HCT116 (cell line): ENCODE results near the gene TRIM14. TPM values are rescaled to one million over a fixed set of nuclear protein-coding genes. Genes with fewer than 3 reads are reported as not detected.

Experiments used
- ATAC-seq: fragments of 200-7000 bp; cut with Tn5 transposase; 2 replicates; pipeline ENCODE4 v1.9.1; 2020; ENCODE audit warnings: mild to moderate bottlenecking, moderate library complexity
- BruUV-seq: library from RNA; stranded (reverse); fragments of 400-500 nt; replicated peaks from 2 replicates; lab custom pipeline; 2021; lab: Mats Ljungman, UMichigan
- CTCF ChIA-PET: fragments of 300-600 bp; sonication (Branson Sonifier 250); formaldehyde crosslinking; loops from one replicate; lab custom pipeline; 2021; ENCODE audit warnings: antibody characterized with exemption; lab: Charles Lee
- POLR2A ChIA-PET: fragments of 300-600, 350-600 bp; sonication (Branson Sonifier 250); formaldehyde crosslinking; loops from one replicate; lab custom pipeline; 2021; ENCODE audit warnings: antibody characterized with exemption; lab: Charles Lee
- RAD21 ChIA-PET, 2 experiments: fragments of 300-600 bp; sonication (Branson Sonifier 250); formaldehyde crosslinking; loops; one replicate each; lab custom pipeline; 2023; ENCODE audit warnings: low total read pairs in 2 of 2; ENCODE audit not compliant: uncharacterized antibody in 2 of 2, unreplicated experiment in 2 of 2, low non-redundant PET in 1 of 2; lab: Charles Lee
- DNase-seq: peaks from one replicate; pipeline ENCODE4 v3.0.0-alpha.2; 2010; ENCODE audit warnings: low read depth, low spot score
- H2AFZ ChIP-seq: fragments of 200-600 bp; shearing (Covaris generic), sonication (generic); 2 replicates; pipeline ENCODE4 v1.6.1; 2017; ENCODE audit warnings: low read depth, mixed run types, mixed read lengths, antibody characterized with exemption, low read length; ENCODE audit not compliant: poor library complexity, severe bottlenecking
- H3K27ac ChIP-seq: 2 replicates; pipeline ENCODE4 v1.5.1; 2012; ENCODE audit warnings: low read depth, low read length
- H3K27me3 ChIP-seq: fragments of 200-600 bp; sonication (generic); 2 replicates; pipeline ENCODE4 v1.6.1; 2016; ENCODE audit warnings: mixed run types, low read length, mixed read lengths; ENCODE audit not compliant: insufficient read depth
- H3K36me3 ChIP-seq, 2 experiments: fragments of 200-500 bp in 1 of 2; fragments of 200-600 bp in 1 of 2; sonication (Bioruptor generic) in 1 of 2; sonication (generic) in 1 of 2; 2 replicates each; pipeline versions ENCODE4 v1.5.1 to v1.6.1; 2014 to 2016; ENCODE audit warnings: low read length in 2 of 2, inconsistent platforms in 1 of 2, mixed read lengths in 1 of 2, mixed run types in 1 of 2; ENCODE audit not compliant: insufficient read depth in 2 of 2, control insufficient read depth in 1 of 2
- H3K4me1 ChIP-seq, 2 experiments: fragments of 200-600 bp in 1 of 2; sonication (generic) in 1 of 2; 2 replicates each; pipeline versions ENCODE4 v1.5.1 to v1.6.1; 2012 to 2017; ENCODE audit warnings: low read length in 2 of 2, inconsistent platforms in 1 of 2, mild to moderate bottlenecking in 1 of 2, mixed read lengths in 1 of 2, mixed run types in 1 of 2, moderate library complexity in 1 of 2; ENCODE audit not compliant: insufficient read depth in 2 of 2, control insufficient read depth in 1 of 2
- H3K4me2 ChIP-seq: fragments of 200-600 bp; sonication (generic); 2 replicates; pipeline ENCODE4 v1.6.1; 2017; ENCODE audit warnings: mixed run types, low read length, mixed read lengths
- H3K4me3 ChIP-seq, 2 experiments: fragments of 200-600 bp in 1 of 2; sonication (generic) in 1 of 2; replicated peaks in 1 of 2; 2 replicates each; pipeline ENCODE4 v1.5.1; 2011 to 2016; ENCODE audit warnings: low read length in 2 of 2, control low read depth in 1 of 2, low read depth in 1 of 2, mild to moderate bottlenecking in 1 of 2, mixed read lengths in 1 of 2, mixed run types in 1 of 2
- H3K79me2 ChIP-seq: fragments of 200-600 bp; sonication (generic); 2 replicates; pipeline ENCODE4 v1.6.1; 2017; ENCODE audit warnings: mild to moderate bottlenecking, mixed run types, low read length, moderate library complexity, mixed read lengths; ENCODE audit not compliant: insufficient read depth
- H3K9ac ChIP-seq: fragments of 200-600 bp; sonication (generic); 2 replicates; pipeline ENCODE4 v1.6.1; 2016; ENCODE audit warnings: low read length, mixed read lengths
- H3K9me2 ChIP-seq: fragments of 200-600 bp; sonication (generic), shearing (Covaris generic); 2 replicates; pipeline ENCODE4 v1.6.1; 2017; ENCODE audit warnings: mixed run types, mild to moderate bottlenecking, moderate library complexity; ENCODE audit not compliant: insufficient read depth
- H3K9me3 ChIP-seq, 2 experiments: fragments of 200-500 bp in 1 of 2; fragments of 200-600 bp in 1 of 2; sonication (Bioruptor generic) in 1 of 2; sonication (generic) in 1 of 2; 2 replicates each; pipeline ENCODE4 v1.6.1; 2014 to 2017; ENCODE audit warnings: low read length in 2 of 2, mixed read lengths in 2 of 2, inconsistent platforms in 1 of 2, low read depth in 1 of 2, mild to moderate bottlenecking in 1 of 2, mixed run types in 1 of 2, moderate library complexity in 1 of 2; ENCODE audit not compliant: control insufficient read depth in 1 of 2, insufficient read depth in 1 of 2
- H4K20me1 ChIP-seq: fragments of 200-600 bp; sonication (generic), shearing (Covaris generic); 2 replicates; pipeline ENCODE4 v1.6.1; 2017; ENCODE audit warnings: mixed run types, mild to moderate bottlenecking, moderate library complexity; ENCODE audit not compliant: insufficient read depth
- CBX3 ChIP-seq: IDR thresholded peaks from 2 replicates; pipeline ENCODE4 v1.6.1; 2012; ENCODE audit warnings: low read depth
- EGR1 ChIP-seq: IDR thresholded peaks from 2 replicates; pipeline ENCODE4 v1.6.1; 2012; ENCODE audit warnings: low read depth
- EZH2phosphoT487 ChIP-seq: fragments of 200-600 bp; IDR thresholded peaks from 2 replicates; pipeline ENCODE4 v1.6.1; 2018; ENCODE audit warnings: antibody characterized with exemption, borderline replicate concordance
- JUND ChIP-seq: IDR thresholded peaks from 2 replicates; pipeline ENCODE4 v1.6.1; 2012
- MAX ChIP-seq: IDR thresholded peaks from 2 replicates; pipeline ENCODE4 v1.6.1; 2012
- POLR2A ChIP-seq: IDR thresholded peaks from 2 replicates; pipeline ENCODE4 v1.7.0; 2011; ENCODE audit warnings: borderline replicate concordance; ENCODE audit not compliant: insufficient read depth, insufficient read length; ENCODE audit errors: extremely low read depth
- SIN3A ChIP-seq: IDR thresholded peaks from 2 replicates; pipeline ENCODE4 v1.6.1; 2012; ENCODE audit warnings: low read depth
- SP1 ChIP-seq: IDR thresholded peaks from 2 replicates; pipeline ENCODE4 v1.6.1; 2012; ENCODE audit warnings: low read depth
- SRF ChIP-seq: IDR thresholded peaks from 2 replicates; pipeline ENCODE4 v1.6.1; 2012; ENCODE audit warnings: low read depth
- TCF7L2 ChIP-seq: IDR thresholded peaks from 2 replicates; pipeline ENCODE4 v1.7.0; 2011; ENCODE audit warnings: borderline replicate concordance, inconsistent platforms; ENCODE audit not compliant: insufficient read depth, insufficient read length; ENCODE audit errors: extremely low read depth
- YY1 ChIP-seq: IDR thresholded peaks from 2 replicates; pipeline ENCODE4 v1.6.1; 2011; ENCODE audit warnings: low read length, low read depth, moderate library complexity, mild to moderate bottlenecking; ENCODE audit not compliant: insufficient replicate concordance; ENCODE audit errors: extremely low read depth
- ZNF274 ChIP-seq: fragments of 200-500 bp; sonication (Bioruptor generic); IDR thresholded peaks from 2 replicates; pipeline ENCODE4 v1.6.1; 2014; ENCODE audit warnings: mild to moderate bottlenecking, low read depth, low read length, inconsistent platforms
- intact Hi-C: fragments of 100-400 bp; cut with micrococcal nuclease; formaldehyde crosslinking; loops from 2 replicates; pipeline ENCODE4 v1.10.0; 2022
- total RNA-seq: library from RNA; stranded (reverse); gene quantifications from one replicate; pipeline ENCODE4 v1.2.1, GENCODE V29; 2021; ENCODE audit not compliant: unreplicated experiment
- TF ChIP-seq, protein P1 (sequence below): IDR thresholded peaks from 2 replicates; pipeline ENCODE4 v1.6.1; 2012
- TF ChIP-seq, protein P2 (sequence below), 3 experiments: fragments of 200-600 bp in 1 of 3; sonication (generic) in 1 of 3; IDR thresholded peaks in 2 of 3; conservative IDR thresholded peaks in 1 of 3; 2 replicates each; pipeline ENCODE4 v1.5.1; 2012 to 2017; ENCODE audit warnings: low read depth in 2 of 3, low read length in 2 of 3, antibody characterized with exemption in 1 of 3, borderline replicate concordance in 1 of 3, control low read depth in 1 of 3, mild to moderate bottlenecking in 1 of 3, mixed read lengths in 1 of 3, mixed run types in 1 of 3, moderate library complexity in 1 of 3; ENCODE audit not compliant: insufficient read depth in 1 of 3

The TRIM14 gene
- total RNA-seq, 1 experiment from 2014 or later, result 24.4 TPM

GRCh38 chr9:98144076-98144475, 25.1 kb upstream of the TRIM14 start:
- Histone ChIP-seq H3K4me1 (peaks cover 6 to 14% of the 10 kb centered on the region in 2 experiments; a peak in 3 of 4 replicates), H4K20me1 (no peaks in the 10 kb centered on the region), H3K79me2 (no peaks in the 10 kb centered on the region), H3K27me3 (no peaks in the 10 kb centered on the region), H3K9ac (no peak overlapping the region), H3K4me2 (no peak overlapping the region), H3K36me3 (no peaks in the 10 kb centered on the region), H3K27ac (no peak overlapping the region), H3K9me3 (no peaks in the 10 kb centered on the region), H3K4me3 (no peak overlapping the region), H2AFZ (no peak overlapping the region), H3K9me2 (no peaks in the 10 kb centered on the region)
- DNase-seq (no peak), ATAC-seq (no peak)
- CTCF ChIA-PET, result no interaction called here
- POLR2A ChIA-PET, result no interaction called here
- BruUV-seq, result no TSS peak
- TF ChIP-seq, protein P1, sequence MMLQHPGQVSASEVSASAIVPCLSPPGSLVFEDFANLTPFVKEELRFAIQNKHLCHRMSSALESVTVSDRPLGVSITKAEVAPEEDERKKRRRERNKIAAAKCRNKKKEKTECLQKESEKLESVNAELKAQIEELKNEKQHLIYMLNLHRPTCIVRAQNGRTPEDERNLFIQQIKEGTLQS, result no peak
- TF ChIP-seq MAX (no peak), JUND (no peak), SIN3A (no peak), TCF7L2 (no peak), SRF (no peak), EZH2phosphoT487 (no peak), EGR1 (no peak), POLR2A (no peak), SP1 (no peak), YY1 (no peak), CBX3 (no peak), ZNF274 (no peak)
- TF ChIP-seq, protein P2, sequence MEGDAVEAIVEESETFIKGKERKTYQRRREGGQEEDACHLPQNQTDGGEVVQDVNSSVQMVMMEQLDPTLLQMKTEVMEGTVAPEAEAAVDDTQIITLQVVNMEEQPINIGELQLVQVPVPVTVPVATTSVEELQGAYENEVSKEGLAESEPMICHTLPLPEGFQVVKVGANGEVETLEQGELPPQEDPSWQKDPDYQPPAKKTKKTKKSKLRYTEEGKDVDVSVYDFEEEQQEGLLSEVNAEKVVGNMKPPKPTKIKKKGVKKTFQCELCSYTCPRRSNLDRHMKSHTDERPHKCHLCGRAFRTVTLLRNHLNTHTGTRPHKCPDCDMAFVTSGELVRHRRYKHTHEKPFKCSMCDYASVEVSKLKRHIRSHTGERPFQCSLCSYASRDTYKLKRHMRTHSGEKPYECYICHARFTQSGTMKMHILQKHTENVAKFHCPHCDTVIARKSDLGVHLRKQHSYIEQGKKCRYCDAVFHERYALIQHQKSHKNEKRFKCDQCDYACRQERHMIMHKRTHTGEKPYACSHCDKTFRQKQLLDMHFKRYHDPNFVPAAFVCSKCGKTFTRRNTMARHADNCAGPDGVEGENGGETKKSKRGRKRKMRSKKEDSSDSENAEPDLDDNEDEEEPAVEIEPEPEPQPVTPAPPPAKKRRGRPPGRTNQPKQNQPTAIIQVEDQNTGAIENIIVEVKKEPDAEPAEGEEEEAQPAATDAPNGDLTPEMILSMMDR (IDR thresholded peaks at IDR 0.05 in 2 of 3, conservative IDR thresholded peaks at IDR 0.05 in 1 of 3; ENCODE audit: borderline replicate concordance in 1 of 3, insufficient read depth in 1 of 3, low read depth in 2 of 3, low read length in 2 of 3), result no peak
- RAD21 ChIA-PET, result no interaction called here
- intact Hi-C loops, result loop anchor here (10.0 kb wide), 1 partner anchor 59 kb away; no protein-coding TSS in a partner anchor
